Measurements from ENCODE around the gene ABCA9. TPM values are rescaled to one million over a fixed set of nuclear protein-coding genes. Genes with fewer than 3 reads are reported as not detected.
A peak's percentile ranks its signal among the peaks of the same experiment; 100 is the strongest.
"Not testable (repeated sequence)": the region's sequence is repeated elsewhere in the genome, so short reads cannot be mapped to it uniquely, and the experiment has no call there.

ABCA9 gene
- total RNA-seq, 4 donors from 2014 or later: 6.0 to 38.2 (median 8.5) TPM

GRCh38 chr17:69086641-69087040 is 25.9 kb upstream of the ABCA9 start:
- Histone ChIP-seq H3K27me3 (no peaks in the 10 kb centered on the region), H3K4me1 (no peaks in the 10 kb centered on the region), H3K27ac (no peak overlapping the region), H3K36me3 (peaks cover 12 to 66% of the 10 kb centered on the region in 2 donors), H3K4me3 (no peak overlapping the region), H3K9me3 (no peaks in the 10 kb centered on the region)
- no peak for ATAC-seq
- intact Hi-C loops (cut with DNase I; ENCODE audit: low total_unique reads): no loop called here
- in situ Hi-C loops (cut with MboI; ENCODE audit: low sequenced_read_pairs in 4 of 4): no loop called here
- TF ChIP-seq, protein P1, sequence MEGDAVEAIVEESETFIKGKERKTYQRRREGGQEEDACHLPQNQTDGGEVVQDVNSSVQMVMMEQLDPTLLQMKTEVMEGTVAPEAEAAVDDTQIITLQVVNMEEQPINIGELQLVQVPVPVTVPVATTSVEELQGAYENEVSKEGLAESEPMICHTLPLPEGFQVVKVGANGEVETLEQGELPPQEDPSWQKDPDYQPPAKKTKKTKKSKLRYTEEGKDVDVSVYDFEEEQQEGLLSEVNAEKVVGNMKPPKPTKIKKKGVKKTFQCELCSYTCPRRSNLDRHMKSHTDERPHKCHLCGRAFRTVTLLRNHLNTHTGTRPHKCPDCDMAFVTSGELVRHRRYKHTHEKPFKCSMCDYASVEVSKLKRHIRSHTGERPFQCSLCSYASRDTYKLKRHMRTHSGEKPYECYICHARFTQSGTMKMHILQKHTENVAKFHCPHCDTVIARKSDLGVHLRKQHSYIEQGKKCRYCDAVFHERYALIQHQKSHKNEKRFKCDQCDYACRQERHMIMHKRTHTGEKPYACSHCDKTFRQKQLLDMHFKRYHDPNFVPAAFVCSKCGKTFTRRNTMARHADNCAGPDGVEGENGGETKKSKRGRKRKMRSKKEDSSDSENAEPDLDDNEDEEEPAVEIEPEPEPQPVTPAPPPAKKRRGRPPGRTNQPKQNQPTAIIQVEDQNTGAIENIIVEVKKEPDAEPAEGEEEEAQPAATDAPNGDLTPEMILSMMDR (IDR thresholded peaks at IDR 0.05 in 4 of 5, conservative IDR thresholded peaks at IDR 0.05 in 1 of 5): no peak
- no peak for TF ChIP-seq POLR2A (IDR thresholded peaks at IDR 0.05)
- DNase-seq: no peak

DNA sequence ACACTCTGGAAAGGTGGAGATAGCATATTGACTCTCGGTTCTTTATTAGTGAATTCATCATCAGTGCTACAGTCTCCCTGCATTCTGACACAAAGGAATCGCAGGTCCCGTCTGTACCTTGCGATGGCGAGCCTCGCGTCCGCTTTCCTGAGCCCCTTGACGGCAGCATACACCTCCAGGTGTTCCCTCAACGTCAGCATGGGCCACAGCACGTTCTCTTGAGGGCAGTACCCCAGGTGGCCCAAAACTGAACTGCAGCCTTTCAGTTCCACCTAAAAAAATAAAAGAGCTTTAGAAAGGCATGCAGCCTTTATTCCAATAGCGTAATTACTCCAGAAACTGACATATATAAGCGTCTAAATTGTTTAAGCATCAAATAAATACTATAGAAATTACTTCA is 24.2 kb upstream of the ABCA9 start:
- H3K4me1 ChIP-seq: no peaks in the 10 kb centered on the region
- no peak overlapping the region for H3K4me3 ChIP-seq
- ATAC-seq (no peak), DNase-seq (no peak)
- TF ChIP-seq, protein P1 (IDR thresholded peaks at IDR 0.05 in 4 of 5, conservative IDR thresholded peaks at IDR 0.05 in 1 of 5): peak in 1 of 5 experiments; percentile 24
- TF ChIP-seq POLR2A (IDR thresholded peaks at IDR 0.05): no peak
- H3K9me3 ChIP-seq: no peaks in the 10 kb centered on the region
- H3K27ac ChIP-seq: no peak overlapping the region
- H3K36me3 ChIP-seq: peaks cover 12 to 83% of the 10 kb centered on the region in 2 donors
- H3K27me3 ChIP-seq: no peaks in the 10 kb centered on the region
- in situ Hi-C loops (cut with MboI; ENCODE audit: low sequenced_read_pairs in 4 of 4): no loop called here
- intact Hi-C loops (cut with DNase I; ENCODE audit: low total_unique reads): no loop called here

- TF ChIP-seq, protein P1 (IDR thresholded peaks at IDR 0.05 in 4 of 5, conservative IDR thresholded peaks at IDR 0.05 in 1 of 5): no peak
- no peak for TF ChIP-seq POLR2A (IDR thresholded peaks at IDR 0.05)
- DNase-seq (no peak), ATAC-seq (no peak)
- no peak overlapping the region for H3K4me3 ChIP-seq
- no peaks in the 10 kb centered on the region for H3K27me3 ChIP-seq
- H3K27ac ChIP-seq: no peak overlapping the region
- H3K36me3 ChIP-seq: peaks cover 12 to 96% of the 10 kb centered on the region in 2 donors
- intact Hi-C loops (cut with DNase I; ENCODE audit: low total_unique reads): no loop called here
- no peaks in the 10 kb centered on the region for H3K9me3 ChIP-seq
- in situ Hi-C loops (cut with MboI; ENCODE audit: low sequenced_read_pairs in 4 of 4): no loop called here
- no peaks in the 10 kb centered on the region for H3K4me1 ChIP-seq
These were observed 22.0 kb upstream of the ABCA9 start for GRCh38 chr17:69082696-69083095.

GRCh38 chr17:69078864-69079263 is 18.1 kb upstream of the ABCA9 start:
- peaks cover 5 to 83% of the 10 kb centered on the region in 2 donors for H3K36me3 ChIP-seq
- no peaks in the 10 kb centered on the region for H3K4me1 ChIP-seq
- intact Hi-C loops (cut with DNase I; ENCODE audit: low total_unique reads) (no loop called here), in situ Hi-C loops (cut with MboI; ENCODE audit: low sequenced_read_pairs in 4 of 4) (no loop called here)
- H3K4me3 ChIP-seq: no peak overlapping the region
- DNase-seq (no peak), ATAC-seq (no peak)
- H3K27me3 ChIP-seq: no peaks in the 10 kb centered on the region
- no peak overlapping the region for H3K27ac ChIP-seq
- TF ChIP-seq POLR2A (IDR thresholded peaks at IDR 0.05): no peak
- TF ChIP-seq, protein P1 (IDR thresholded peaks at IDR 0.05 in 4 of 5, conservative IDR thresholded peaks at IDR 0.05 in 1 of 5): no peak
- H3K9me3 ChIP-seq: peaks cover 0 to 7% (median 0%) of the 10 kb centered on the region in 3 donors

DNA sequence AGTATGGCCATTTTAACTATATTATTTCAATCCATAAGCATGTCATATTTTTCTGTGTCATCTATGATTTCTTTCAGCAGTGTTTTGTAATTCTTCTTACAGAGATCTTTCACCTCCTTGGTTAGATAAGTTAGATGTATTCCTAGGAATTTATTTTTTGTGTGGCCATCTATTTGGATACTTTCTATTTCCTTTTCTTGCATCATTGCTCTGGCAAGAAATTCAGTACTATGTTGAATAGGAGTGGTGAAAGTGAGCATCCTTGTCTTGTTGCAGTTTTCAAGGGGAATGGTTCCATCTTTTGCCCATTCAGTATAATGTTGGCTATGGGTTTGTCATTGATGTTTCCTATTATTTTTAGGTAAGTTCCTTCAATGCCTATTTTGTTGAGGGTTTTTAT is 15.1 kb upstream of the ABCA9 start:
- Histone ChIP-seq H3K27ac (no peak overlapping the region), H3K4me3 (no peak overlapping the region), H3K27me3 (no peaks in the 10 kb centered on the region), H3K4me1 (no peaks in the 10 kb centered on the region), H3K9me3 (peaks cover 0 to 7% (median 0%) of the 10 kb centered on the region in 3 donors), H3K36me3 (peaks cover 0 to 63% of the 10 kb centered on the region in 2 donors)
- ATAC-seq: no peak
- intact Hi-C loops (cut with DNase I; ENCODE audit: low total_unique reads) (no loop called here), in situ Hi-C loops (cut with MboI; ENCODE audit: low sequenced_read_pairs in 4 of 4) (no loop called here)
- TF ChIP-seq, protein P1 (IDR thresholded peaks at IDR 0.05 in 4 of 5, conservative IDR thresholded peaks at IDR 0.05 in 1 of 5): no peak
- TF ChIP-seq POLR2A (IDR thresholded peaks at IDR 0.05): no peak
- DNase-seq: no peak

DNA sequence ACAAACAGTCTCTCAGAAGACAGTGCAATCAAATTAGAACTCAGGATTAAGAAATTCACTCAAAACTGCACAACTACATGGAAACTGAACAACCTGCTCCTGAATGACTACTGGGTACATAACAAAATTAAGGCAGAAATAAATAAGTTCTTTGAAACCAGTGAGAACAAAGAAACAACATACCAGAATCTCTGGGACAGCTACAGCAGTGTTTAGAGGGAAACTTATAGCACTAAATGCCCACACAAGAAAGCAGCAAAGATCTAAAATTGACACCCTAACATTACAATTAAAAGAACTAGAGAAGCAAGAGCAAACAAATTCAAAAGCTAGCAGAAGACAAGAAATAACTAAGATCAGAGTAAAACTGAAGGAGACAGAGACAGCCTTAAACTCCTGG is 12.7 kb upstream of the ABCA9 start:
- in situ Hi-C loops (cut with MboI; ENCODE audit: low sequenced_read_pairs in 4 of 4); intact Hi-C loops (cut with DNase I; ENCODE audit: low total_unique reads); ATAC-seq; H3K9me3 ChIP-seq; H3K27ac ChIP-seq; H3K4me3 ChIP-seq; DNase-seq; H3K4me1 ChIP-seq; H3K27me3 ChIP-seq: not testable (repeated sequence)
- H3K36me3 ChIP-seq: peaks cover 0 to 48% of the 10 kb centered on the region in 2 donors

DNA sequence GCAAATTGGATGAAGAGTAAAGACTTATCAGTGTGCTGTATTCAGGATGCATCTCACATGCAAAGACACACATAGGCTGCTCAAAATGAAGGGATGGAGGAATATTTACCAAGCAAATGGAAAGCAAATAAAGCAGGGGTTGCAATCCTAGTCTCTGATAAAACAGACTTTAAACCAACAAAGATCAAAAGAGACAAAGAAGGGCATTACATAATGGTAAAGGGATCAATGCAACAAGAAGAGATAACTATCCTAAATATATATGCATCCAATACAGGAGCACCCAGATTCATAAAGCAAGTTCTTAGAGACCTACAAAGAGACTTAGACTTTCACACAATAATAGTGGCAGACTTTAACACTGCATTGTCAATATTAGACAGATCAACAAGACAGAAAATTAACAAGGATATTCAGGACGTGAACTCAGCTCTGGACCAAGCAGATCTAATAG is 12.1 kb upstream of the ABCA9 start:
- in situ Hi-C loops (cut with MboI; ENCODE audit: low sequenced_read_pairs in 4 of 4); H3K27me3 ChIP-seq; intact Hi-C loops (cut with DNase I; ENCODE audit: low total_unique reads); H3K4me1 ChIP-seq; H3K27ac ChIP-seq; ATAC-seq; H3K4me3 ChIP-seq; DNase-seq; H3K9me3 ChIP-seq: not testable (repeated sequence)
- peaks cover 0 to 45% of the 10 kb centered on the region in 2 donors for H3K36me3 ChIP-seq
